ENCODE data around the gene BFSP2.

GRCh38 chr3:133479401-133479800 is 79.5 kb downstream of the BFSP2 start:
- TF ChIP-seq RCOR1 (IDR thresholded peaks at IDR 0.05; ENCODE audit: insufficient replicate concordance, low read length) (no peak), RAD21 (IDR thresholded peaks at IDR 0.05; ENCODE audit: low read length) (no peak), SMC3 (IDR thresholded peaks at IDR 0.05; ENCODE audit: low read depth, low read length) (no peak), MXI1 (IDR thresholded peaks at IDR 0.05; ENCODE audit: borderline replicate concordance, low read depth, low read length) (no peak), USF2 (IDR thresholded peaks at IDR 0.05; ENCODE audit: low read depth, low read length) (no peak), ELK1 (IDR thresholded peaks at IDR 0.05; ENCODE audit: borderline replicate concordance, low read depth, low read length) (no peak), RFX5 (IDR thresholded peaks at IDR 0.05; ENCODE audit: low read depth, low read length) (no peak), POLR2A (IDR thresholded peaks at IDR 0.05; ENCODE audit: low read depth, low read length) (no peak), FOS (IDR thresholded peaks at IDR 0.05; ENCODE audit: low read depth, low read length) (no peak), MAFK (IDR thresholded peaks at IDR 0.05; ENCODE audit: low read depth, low read length) (no peak), CHD1 (IDR thresholded peaks at IDR 0.05; ENCODE audit: low read depth, low read length) (no peak), BHLHE40 (IDR thresholded peaks at IDR 0.05; ENCODE audit: low read depth, low read length) (no peak)
- TF ChIP-seq, protein P1, sequence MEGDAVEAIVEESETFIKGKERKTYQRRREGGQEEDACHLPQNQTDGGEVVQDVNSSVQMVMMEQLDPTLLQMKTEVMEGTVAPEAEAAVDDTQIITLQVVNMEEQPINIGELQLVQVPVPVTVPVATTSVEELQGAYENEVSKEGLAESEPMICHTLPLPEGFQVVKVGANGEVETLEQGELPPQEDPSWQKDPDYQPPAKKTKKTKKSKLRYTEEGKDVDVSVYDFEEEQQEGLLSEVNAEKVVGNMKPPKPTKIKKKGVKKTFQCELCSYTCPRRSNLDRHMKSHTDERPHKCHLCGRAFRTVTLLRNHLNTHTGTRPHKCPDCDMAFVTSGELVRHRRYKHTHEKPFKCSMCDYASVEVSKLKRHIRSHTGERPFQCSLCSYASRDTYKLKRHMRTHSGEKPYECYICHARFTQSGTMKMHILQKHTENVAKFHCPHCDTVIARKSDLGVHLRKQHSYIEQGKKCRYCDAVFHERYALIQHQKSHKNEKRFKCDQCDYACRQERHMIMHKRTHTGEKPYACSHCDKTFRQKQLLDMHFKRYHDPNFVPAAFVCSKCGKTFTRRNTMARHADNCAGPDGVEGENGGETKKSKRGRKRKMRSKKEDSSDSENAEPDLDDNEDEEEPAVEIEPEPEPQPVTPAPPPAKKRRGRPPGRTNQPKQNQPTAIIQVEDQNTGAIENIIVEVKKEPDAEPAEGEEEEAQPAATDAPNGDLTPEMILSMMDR (conservative IDR thresholded peaks at IDR 0.05; ENCODE audit: low read depth, low read length) = no peak
